ENCODE results near the gene SMIM38. TPM values are rescaled to one million over a fixed set of nuclear protein-coding genes. Genes with fewer than 3 reads are reported as not detected.

SMIM38 gene
- total and polyA plus RNA-seq, 2 donors (not counting 1 experiment from before 2014, with no cell fraction given): 1.2 to 1.6 TPM

DNA sequence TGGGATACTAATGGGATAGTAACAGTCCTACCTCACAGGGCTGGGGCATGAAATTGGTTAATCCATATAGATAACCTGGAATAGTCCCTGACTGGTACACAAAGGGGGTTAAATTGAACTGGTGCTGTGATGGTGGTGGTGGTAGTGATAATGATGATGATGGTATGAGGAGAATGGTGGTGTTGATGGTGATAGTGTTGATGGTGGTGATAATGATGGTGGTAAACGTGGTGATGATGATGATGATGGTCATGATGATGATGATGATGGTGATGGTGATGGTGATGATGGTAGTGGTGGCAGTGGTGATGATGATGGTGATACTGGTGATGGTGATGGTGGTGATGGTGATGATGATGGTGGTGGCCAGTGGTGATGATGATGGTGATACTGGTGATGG, 38.7 kb downstream of the SMIM38 start:
- peaks cover 4% of the 10 kb centered on the region for H3K27me3 Mint-ChIP-seq
- CTCF ChIA-PET: no interaction called here
- Histone ChIP-seq H3K4me2 (replicated peaks; ENCODE audit: low read depth, low read length, poor library complexity, severe bottlenecking) (no peak overlapping the region), H3K27me3 (replicated peaks in 1 of 4; ENCODE audit: control extremely low read depth in 1 of 4, control insufficient read depth in 3 of 4, insufficient read depth in 4 of 4, low read length in 3 of 4) (no peaks in the 10 kb centered on the region), H3K27ac (ENCODE audit: low read length in 2 of 2) (no peak overlapping the region), H3K4me3 (ENCODE audit: control extremely low read depth in 1 of 5, extremely low read depth in 1 of 5, insufficient read depth in 1 of 5, low read depth in 2 of 5, low read length in 4 of 5) (no peak overlapping the region), H2AFZ (ENCODE audit: insufficient read depth, low read depth, low read length, poor library complexity, severe bottlenecking) (no peak overlapping the region), H3K9ac (ENCODE audit: low read length) (no peak overlapping the region), H3K79me2 (ENCODE audit: control insufficient read depth, insufficient read depth, low read length) (no peaks in the 10 kb centered on the region), H3K36me3 (replicated peaks in 1 of 2; ENCODE audit: control extremely low read depth in 1 of 2, control insufficient read depth in 1 of 2, extremely low read depth in 1 of 2, insufficient read depth in 2 of 2, low read length in 1 of 2) (no peaks in the 10 kb centered on the region), H3K9me3 (ENCODE audit: control extremely low read depth in 1 of 3, control insufficient read depth in 2 of 3, insufficient read depth in 1 of 3, low read length in 2 of 3) (peaks cover 0 to 6% (median 0%) of the 10 kb centered on the region in 3 donors), H3K4me1 (ENCODE audit: control insufficient read depth in 2 of 2, insufficient read depth in 2 of 2, low read length in 2 of 2) (no peaks in the 10 kb centered on the region), H4K20me1 (ENCODE audit: control insufficient read depth, insufficient read depth, low read length, poor library complexity, severe bottlenecking) (no peaks in the 10 kb centered on the region)
- ATAC-seq (ENCODE audit: low read depth) (no peak), DNase-seq (no peak)
- WGBS (ENCODE audit: insufficient coverage): 88% methylated on average over 1 of the region's 1 CpG
- H3K4me3 Mint-ChIP-seq: no peak overlapping the region
- no peak for TF ChIP-seq EZH2 (IDR thresholded peaks at IDR 0.05; ENCODE audit: borderline replicate concordance, insufficient read depth, low read depth, low read length, poor library complexity, severe bottlenecking)
- TF ChIP-seq, protein P1, sequence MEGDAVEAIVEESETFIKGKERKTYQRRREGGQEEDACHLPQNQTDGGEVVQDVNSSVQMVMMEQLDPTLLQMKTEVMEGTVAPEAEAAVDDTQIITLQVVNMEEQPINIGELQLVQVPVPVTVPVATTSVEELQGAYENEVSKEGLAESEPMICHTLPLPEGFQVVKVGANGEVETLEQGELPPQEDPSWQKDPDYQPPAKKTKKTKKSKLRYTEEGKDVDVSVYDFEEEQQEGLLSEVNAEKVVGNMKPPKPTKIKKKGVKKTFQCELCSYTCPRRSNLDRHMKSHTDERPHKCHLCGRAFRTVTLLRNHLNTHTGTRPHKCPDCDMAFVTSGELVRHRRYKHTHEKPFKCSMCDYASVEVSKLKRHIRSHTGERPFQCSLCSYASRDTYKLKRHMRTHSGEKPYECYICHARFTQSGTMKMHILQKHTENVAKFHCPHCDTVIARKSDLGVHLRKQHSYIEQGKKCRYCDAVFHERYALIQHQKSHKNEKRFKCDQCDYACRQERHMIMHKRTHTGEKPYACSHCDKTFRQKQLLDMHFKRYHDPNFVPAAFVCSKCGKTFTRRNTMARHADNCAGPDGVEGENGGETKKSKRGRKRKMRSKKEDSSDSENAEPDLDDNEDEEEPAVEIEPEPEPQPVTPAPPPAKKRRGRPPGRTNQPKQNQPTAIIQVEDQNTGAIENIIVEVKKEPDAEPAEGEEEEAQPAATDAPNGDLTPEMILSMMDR (IDR thresholded peaks at IDR 0.05): no peak
- POLR2A ChIA-PET: no interaction called here
- intact Hi-C loops (cut with micrococcal nuclease): no loop called here
- H3K4me1 Mint-ChIP-seq: no peaks in the 10 kb centered on the region
- peaks cover 6% of the 10 kb centered on the region for H3K9me3 Mint-ChIP-seq (ENCODE audit: insufficient read depth)
- no peak overlapping the region for H3K27ac Mint-ChIP-seq

DNA sequence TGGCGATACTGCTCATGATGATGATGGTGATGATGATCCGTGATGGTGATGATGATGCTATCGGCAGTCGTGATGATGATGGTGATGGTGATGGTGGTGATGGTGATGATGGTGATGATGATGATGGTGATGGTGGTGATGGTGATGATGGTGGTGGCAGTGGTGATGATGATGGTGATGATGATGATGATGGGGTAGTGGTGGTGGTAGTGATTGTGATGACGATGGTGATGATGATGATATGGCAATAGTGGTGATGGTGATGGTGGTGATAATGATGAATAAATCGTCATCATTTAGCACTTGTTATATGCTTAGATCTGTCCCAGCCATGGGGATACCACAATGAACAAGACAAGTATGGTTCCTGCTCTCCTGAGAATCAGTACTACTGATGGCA, 39.2 kb downstream of the SMIM38 start:
- no peaks in the 10 kb centered on the region for H3K79me2 ChIP-seq (ENCODE audit: control insufficient read depth, insufficient read depth, low read length)
- no peak overlapping the region for H3K9ac ChIP-seq (ENCODE audit: low read length)
- no peaks in the 10 kb centered on the region for H3K4me1 Mint-ChIP-seq
- H3K27ac ChIP-seq (ENCODE audit: low read length in 2 of 2): no peak overlapping the region
- peaks cover 0 to 6% (median 0%) of the 10 kb centered on the region in 3 donors for H3K9me3 ChIP-seq (ENCODE audit: control extremely low read depth in 1 of 3, control insufficient read depth in 2 of 3, insufficient read depth in 1 of 3, low read length in 2 of 3)
- no peaks in the 10 kb centered on the region for H3K27me3 ChIP-seq (replicated peaks in 1 of 4; ENCODE audit: control extremely low read depth in 1 of 4, control insufficient read depth in 3 of 4, insufficient read depth in 4 of 4, low read length in 3 of 4)
- H3K27me3 Mint-ChIP-seq: peaks cover 4% of the 10 kb centered on the region
- H2AFZ ChIP-seq (ENCODE audit: insufficient read depth, low read depth, low read length, poor library complexity, severe bottlenecking): no peak overlapping the region
- intact Hi-C loops (cut with micrococcal nuclease): no loop called here
- no peak for ATAC-seq (ENCODE audit: low read depth)
- H3K36me3 ChIP-seq (replicated peaks in 1 of 2; ENCODE audit: control extremely low read depth in 1 of 2, control insufficient read depth in 1 of 2, extremely low read depth in 1 of 2, insufficient read depth in 2 of 2, low read length in 1 of 2): no peaks in the 10 kb centered on the region
- ChIA-PET POLR2A (no interaction called here), CTCF (no interaction called here)
- H3K4me2 ChIP-seq (replicated peaks; ENCODE audit: low read depth, low read length, poor library complexity, severe bottlenecking): no peak overlapping the region
- no peak overlapping the region for H3K4me3 ChIP-seq (ENCODE audit: control extremely low read depth in 1 of 5, extremely low read depth in 1 of 5, insufficient read depth in 1 of 5, low read depth in 2 of 5, low read length in 4 of 5)
- TF ChIP-seq EZH2 (IDR thresholded peaks at IDR 0.05; ENCODE audit: borderline replicate concordance, insufficient read depth, low read depth, low read length, poor library complexity, severe bottlenecking): no peak
- TF ChIP-seq, protein P1 (IDR thresholded peaks at IDR 0.05): no peak
- H3K27ac Mint-ChIP-seq: no peak overlapping the region
- H3K4me1 ChIP-seq (ENCODE audit: control insufficient read depth in 2 of 2, insufficient read depth in 2 of 2, low read length in 2 of 2): no peaks in the 10 kb centered on the region
- no peak for DNase-seq
- H4K20me1 ChIP-seq (ENCODE audit: control insufficient read depth, insufficient read depth, low read length, poor library complexity, severe bottlenecking): no peaks in the 10 kb centered on the region
- no peak overlapping the region for H3K4me3 Mint-ChIP-seq
- peaks cover 6% of the 10 kb centered on the region for H3K9me3 Mint-ChIP-seq (ENCODE audit: insufficient read depth)
- WGBS (ENCODE audit: insufficient coverage): 67% methylated on average over 3 of the region's 6 CpGs

Measured in B cell (primary cell).